GM13977 (cell line): ENCODE measurements around the gene SNX8.
"Not testable (repeated sequence)": the region's sequence is repeated elsewhere in the genome, so short reads cannot be mapped to it uniquely, and the experiment has no call there.

Experiments used
- DNase-seq: peaks from one replicate; pipeline ENCODE4 v3.0.0; 2012; ENCODE audit warnings: low spot score
- CTCF ChIP-seq: IDR thresholded peaks from 2 replicates; pipeline ENCODE4 v1.5.1; 2012; ENCODE audit warnings: mild to moderate bottlenecking, control low read depth; ENCODE audit not compliant: insufficient read depth; ENCODE audit errors: extremely low read depth, missing control alignments
- in situ Hi-C: fragments of 300-500 bp; cut with MboI; formaldehyde crosslinking; loops from one replicate; pipeline ENCODE4 v1.12.0; 2022; ENCODE audit warnings: low sequenced_read_pairs, low pct_unique_long_range_greater_than_20kb, mixed read lengths, inconsistent platforms; ENCODE audit not compliant: unreplicated experiment

SNX8 gene

GRCh38 chr7:2353113-2353935, 39.1 kb upstream of the SNX8 start:
- no peak for DNase-seq
- in situ Hi-C loops = no loop called here
- TF ChIP-seq CTCF = no peak

GRCh38 chr7:2350861-2351260, 36.6 kb upstream of the SNX8 start:
- in situ Hi-C loops = no loop called here
- no peak for DNase-seq
- no peak for TF ChIP-seq CTCF

GRCh38 chr7:2350055-2350454, 35.8 kb upstream of the SNX8 start:
- no peak for DNase-seq
- TF ChIP-seq CTCF = no peak
- in situ Hi-C loops = no loop called here

GRCh38 chr7:2347351-2348063, 33.3 kb upstream of the SNX8 start:
- DNase-seq = not testable (repeated sequence)
- in situ Hi-C loops = loop anchor here (10.0 to 25.0 kb wide), 3 partner anchors 113 to 785 kb away; partner anchors contain the start of genes MAD1L1, PSMG3 and TMEM184A

- TF ChIP-seq CTCF = no peak
- no peak for DNase-seq
- in situ Hi-C loops = loop anchor here (25.0 kb wide), 2 partner anchors 224 to 774 kb away; partner anchors contain the start of genes PSMG3 and TMEM184A
Measured at GRCh38 chr7:2336626-2337299, 22.5 kb upstream of the SNX8 start.

GRCh38 chr7:2332606-2333231, 18.5 kb upstream of the SNX8 start:
- in situ Hi-C loops = loop anchor here (25.0 kb wide), 2 partner anchors 220 to 770 kb away; partner anchors contain the start of genes PSMG3 and TMEM184A
- DNase-seq = not testable (repeated sequence)

GRCh38 chr7:2331707-2332106, 17.5 kb upstream of the SNX8 start:
- no peak for DNase-seq
- in situ Hi-C loops = loop anchor here (25.0 kb wide), 2 partner anchors 219 to 769 kb away; partner anchors contain the start of genes PSMG3 and TMEM184A

More at GRCh38 chr7:2331707-2332106, 17.5 kb upstream of the SNX8 start:
- no peak for TF ChIP-seq CTCF
